T-cell (primary cell): ENCODE results near the gene AASDH. TPM values are rescaled to one million over a fixed set of nuclear protein-coding genes. Genes with fewer than 3 reads are reported as not detected.

Experiments used
- ATAC-seq, 4 experiments: fragments of 200-7000 bp in 3 of 4; fragments of 150-1000 bp in 1 of 4; cut with Tn5 transposase; replicated peaks in 1 of 4; 1 replicate in 3 of 4; 2 replicates in 1 of 4; pipeline ENCODE4 v1.10.0; 2021; ENCODE audit warnings: moderate library complexity in 3 of 4, mild to moderate bottlenecking in 2 of 4, moderate number of reproducible peaks in 1 of 4
- CTCF ChIA-PET, 2 donors: fragments of 300-600 bp; sonication (Branson Sonifier 250); formaldehyde crosslinking; loops; one replicate each; lab custom pipeline; 2022; ENCODE audit warnings: antibody characterized with exemption in 2 of 2; lab: Charles Lee
- POLR2A ChIA-PET, 2 donors: fragments of 300-600 bp; sonication (Branson Sonifier 250); formaldehyde crosslinking; loops; one replicate each; lab custom pipeline; 2022; ENCODE audit warnings: antibody characterized with exemption in 2 of 2; lab: Charles Lee
- DNase-seq, 35 experiments: peaks; one replicate each; pipeline versions ENCODE4 v3.0.0 to v3.0.0-alpha.2; 2013 to 2023
- H3K27ac ChIP-seq: one replicate; pipeline ENCODE4 v1.5.1; 2013; ENCODE audit warnings: low read length
- H3K27me3 ChIP-seq, 2 experiments: replicated peaks in 1 of 2; 1 replicate in 1 of 2; 2 replicates in 1 of 2; pipeline versions ENCODE4 v1.6.1 to v1.7.0; 2013; ENCODE audit warnings: low read length in 1 of 2, mixed read lengths in 1 of 2; ENCODE audit not compliant: control insufficient read depth in 2 of 2, insufficient read depth in 2 of 2; ENCODE audit errors: extremely low read depth in 1 of 2
- H3K36me3 ChIP-seq, 2 donors: 1 replicate in 1 of 2; 2 replicates in 1 of 2; pipeline versions ENCODE4 v1.6.1 to v1.7.0; 2013; ENCODE audit warnings: low read length in 1 of 2; ENCODE audit not compliant: control insufficient read depth in 2 of 2, insufficient read depth in 1 of 2; ENCODE audit errors: extremely low read depth in 1 of 2
- H3K4me1 ChIP-seq, 2 experiments: 1 replicate in 1 of 2; 2 replicates in 1 of 2; pipeline versions ENCODE4 v1.6.1 to v1.7.0; 2013; ENCODE audit warnings: low read length in 2 of 2, mixed read lengths in 1 of 2; ENCODE audit not compliant: insufficient read depth in 2 of 2, control insufficient read depth in 1 of 2; ENCODE audit errors: extremely low read depth in 1 of 2
- H3K4me3 ChIP-seq, 2 donors: 1 replicate in 1 of 2; 2 replicates in 1 of 2; pipeline versions ENCODE4 v1.5.1 to v1.7.0; 2013; ENCODE audit warnings: mild to moderate bottlenecking in 2 of 2, low read length in 1 of 2, moderate library complexity in 1 of 2; ENCODE audit not compliant: control insufficient read depth in 1 of 2; ENCODE audit errors: extremely low read depth in 1 of 2
- H3K9me3 ChIP-seq: 2 replicates; pipeline ENCODE4 v1.7.0; 2013
- H3K27ac Mint-ChIP-seq, 2 donors: one replicate each; pipeline ENCODE4 v1.8.0; 2020 to 2021; ENCODE audit warnings: mild to moderate bottlenecking in 2 of 2, mixed read lengths in 2 of 2
- H3K27me3 Mint-ChIP-seq, 2 donors: one replicate each; pipeline ENCODE4 v1.8.0; 2021 to 2022; ENCODE audit warnings: mixed read lengths in 2 of 2
- H3K36me3 Mint-ChIP-seq: one replicate; pipeline ENCODE4 v1.8.0; 2021; ENCODE audit warnings: mixed read lengths
- H3K4me1 Mint-ChIP-seq, 3 donors: one replicate each; pipeline ENCODE4 v1.8.0; 2020 to 2022; ENCODE audit warnings: mixed read lengths in 3 of 3, mild to moderate bottlenecking in 1 of 3
- H3K4me3 Mint-ChIP-seq, 3 donors: one replicate each; pipeline ENCODE4 v1.8.0; 2020 to 2022; ENCODE audit warnings: mild to moderate bottlenecking in 3 of 3, mixed read lengths in 3 of 3, moderate library complexity in 3 of 3
- H3K9me3 Mint-ChIP-seq, 3 donors: one replicate each; pipeline ENCODE4 v1.8.0; 2020 to 2022; ENCODE audit warnings: mixed read lengths in 3 of 3
- WGBS: methylation state at CpG from one replicate; pipeline ENCODE4 v1.1.5; 2013; ENCODE audit warnings: missing lambda C conversion rate; ENCODE audit not compliant: insufficient coverage; 5-methylcytosine and 5-hydroxymethylcytosine counted together
- total RNA-seq, 35 experiments: library from RNA in 6 of 35; stranded (reverse) in 6 of 35; fragments of 120-200 nt in 1 of 35; gene quantifications; one replicate each; pipeline versions ENCODE4 v1.2.1 to v1.2.4 and lab custom pipeline; 2013 to 2026

Gene AASDH
- total RNA-seq, 5 donors from 2014 or later (not counting 1 experiment from before 2014, with no cell fraction given), result 13.3 to 17.7 (median 16.0) TPM

DNA sequence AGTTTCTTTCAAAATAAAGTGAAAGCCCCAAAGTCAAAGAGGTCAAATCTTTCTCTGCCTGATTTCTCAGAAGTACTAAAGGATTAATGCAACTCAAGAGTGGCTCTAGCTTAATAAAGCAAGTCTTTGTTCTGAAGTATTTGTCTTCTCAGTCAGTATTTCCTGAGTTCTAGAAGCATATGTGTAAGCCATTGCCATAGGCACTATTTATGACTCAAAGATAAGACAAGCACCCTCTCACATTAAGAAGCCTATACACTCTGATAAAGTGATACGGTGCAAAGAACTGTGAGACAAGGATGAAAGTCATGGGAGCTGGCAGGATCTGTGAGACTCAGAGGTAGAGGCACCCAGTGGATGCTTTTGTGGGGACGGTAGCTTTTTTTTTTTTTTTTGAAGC is 60.9 kb downstream of the AASDH start:
- DNase-seq (no peak), ATAC-seq (no peak)
- POLR2A ChIA-PET, result no interaction called here
- peaks cover 0 to 4% of the 10 kb centered on the region in 2 experiments for H3K27me3 ChIP-seq
- H3K9me3 ChIP-seq, result no peaks in the 10 kb centered on the region
- H3K9me3 Mint-ChIP-seq, result no peaks in the 10 kb centered on the region
- no peaks in the 10 kb centered on the region for H3K36me3 ChIP-seq
- no peaks in the 10 kb centered on the region for H3K27me3 Mint-ChIP-seq
- no peaks in the 10 kb centered on the region for H3K4me1 Mint-ChIP-seq
- H3K36me3 Mint-ChIP-seq, result no peaks in the 10 kb centered on the region
- H3K4me3 ChIP-seq, result no peak overlapping the region
- WGBS, result no CpG with 5 or more reads among the region's 2 CpGs
- H3K27ac ChIP-seq, result no peak overlapping the region
- H3K4me3 Mint-ChIP-seq, result no peak overlapping the region
- CTCF ChIA-PET, result interaction anchor here (0.7 kb wide), 2 partner anchors 198 to 883 kb away, joined by 3 to 4 read pairs; no protein-coding TSS in a partner anchor
- no peak overlapping the region for H3K27ac Mint-ChIP-seq
- no peaks in the 10 kb centered on the region for H3K4me1 ChIP-seq

DNA sequence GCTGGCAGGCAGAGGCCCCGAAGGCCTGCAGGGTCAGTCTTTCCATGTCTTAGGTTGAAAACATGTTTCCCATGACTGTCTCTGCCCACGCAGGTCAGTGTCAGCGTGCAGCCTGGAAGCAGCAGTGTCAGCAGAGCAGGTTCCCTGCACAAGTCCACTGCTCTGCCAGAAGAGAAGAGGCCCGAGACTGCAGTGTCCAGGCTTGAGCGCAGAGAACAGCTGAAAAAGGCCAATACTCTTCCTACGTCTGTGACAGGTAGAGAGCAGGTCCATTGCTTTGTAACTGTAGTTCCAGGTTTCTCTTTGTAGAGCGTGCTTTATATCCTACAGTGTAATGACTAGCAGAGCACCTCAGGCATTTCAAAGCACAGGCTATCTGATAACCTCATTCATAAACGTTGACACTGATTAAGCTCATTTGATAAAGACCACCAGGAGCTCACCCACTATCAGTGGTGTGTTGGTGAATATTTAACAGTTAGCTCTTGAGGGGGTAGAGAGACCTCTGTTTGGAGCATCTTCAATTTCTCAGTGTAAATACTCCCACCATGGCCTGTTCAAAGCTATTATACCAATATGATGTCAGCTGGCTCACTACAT is 63.2 kb downstream of the AASDH start:
- H3K4me1 Mint-ChIP-seq, result no peaks in the 10 kb centered on the region
- no peaks in the 10 kb centered on the region for H3K9me3 Mint-ChIP-seq
- Histone ChIP-seq H3K36me3 (no peaks in the 10 kb centered on the region), H3K4me1 (no peaks in the 10 kb centered on the region), H3K9me3 (no peaks in the 10 kb centered on the region), H3K4me3 (no peak overlapping the region), H3K27me3 (peaks cover 0 to 5% of the 10 kb centered on the region in 2 experiments), H3K27ac (no peak overlapping the region)
- 90% methylated on average over 7 of the region's 8 CpGs for WGBS
- H3K4me3 Mint-ChIP-seq, result no peak overlapping the region
- POLR2A ChIA-PET, result no interaction called here
- no peaks in the 10 kb centered on the region for H3K27me3 Mint-ChIP-seq
- H3K27ac Mint-ChIP-seq, result no peak overlapping the region
- CTCF ChIA-PET, result no interaction called here
- ATAC-seq (no peak), DNase-seq (no peak)
- H3K36me3 Mint-ChIP-seq, result no peaks in the 10 kb centered on the region

GRCh38 chr4:56323327-56323726 is 64.0 kb downstream of the AASDH start:
- Mint-ChIP-seq H3K27me3 (no peaks in the 10 kb centered on the region), H3K36me3 (no peaks in the 10 kb centered on the region), H3K4me1 (no peaks in the 10 kb centered on the region), H3K27ac (no peak overlapping the region), H3K9me3 (no peaks in the 10 kb centered on the region), H3K4me3 (no peak overlapping the region)
- ATAC-seq (no peak), DNase-seq (no peak)
- no peak overlapping the region for H3K27ac ChIP-seq
- WGBS, result 95% methylated on average over 7 of the region's 10 CpGs
- no peaks in the 10 kb centered on the region for H3K36me3 ChIP-seq
- no peaks in the 10 kb centered on the region for H3K9me3 ChIP-seq
- CTCF ChIA-PET, result no interaction called here
- no peak overlapping the region for H3K4me3 ChIP-seq
- peaks cover 0 to 5% of the 10 kb centered on the region in 2 experiments for H3K27me3 ChIP-seq
- POLR2A ChIA-PET, result no interaction called here
- no peaks in the 10 kb centered on the region for H3K4me1 ChIP-seq

DNA sequence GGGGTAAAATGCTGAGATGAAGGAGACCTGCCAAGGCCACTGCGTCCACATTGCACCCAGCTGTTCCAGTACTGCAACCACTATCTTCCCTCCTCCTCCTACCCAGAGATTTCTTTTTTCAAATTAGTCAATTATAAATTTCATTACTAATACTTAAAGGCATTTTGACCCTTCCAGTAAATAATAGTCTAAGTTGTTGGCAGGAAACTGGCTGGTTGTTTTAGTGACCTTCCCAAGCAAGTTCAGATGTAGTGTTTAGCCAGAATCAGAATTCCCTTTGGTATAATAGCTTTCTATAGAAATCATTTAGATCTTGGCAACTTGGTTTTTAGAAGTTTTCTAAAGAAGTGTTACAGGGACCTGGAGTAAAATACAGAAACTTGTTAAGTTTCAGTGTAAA is 66.0 kb downstream of the AASDH start:
- H3K4me3 Mint-ChIP-seq, result no peak overlapping the region
- no peak overlapping the region for H3K27ac Mint-ChIP-seq
- no peak overlapping the region for H3K27ac ChIP-seq
- H3K4me1 Mint-ChIP-seq, result no peaks in the 10 kb centered on the region
- H3K4me3 ChIP-seq, result no peak overlapping the region
- DNase-seq, result no peak
- no CpG with 5 or more reads among the region's 1 CpG for WGBS
- peaks cover 0 to 7% of the 10 kb centered on the region in 2 experiments for H3K27me3 ChIP-seq
- POLR2A ChIA-PET, result no interaction called here
- no peak for ATAC-seq
- H3K4me1 ChIP-seq, result no peaks in the 10 kb centered on the region
- no peaks in the 10 kb centered on the region for H3K9me3 ChIP-seq
- no peaks in the 10 kb centered on the region for H3K36me3 ChIP-seq
- H3K9me3 Mint-ChIP-seq, result no peaks in the 10 kb centered on the region
- H3K36me3 Mint-ChIP-seq, result no peaks in the 10 kb centered on the region
- CTCF ChIA-PET, result no interaction called here
- H3K27me3 Mint-ChIP-seq, result no peaks in the 10 kb centered on the region

- no peak overlapping the region for H3K4me3 Mint-ChIP-seq
These were observed 67.0 kb downstream of the AASDH start for GRCh38 chr4:56320293-56320692.

GRCh38 chr4:56318555-56318954 is 68.7 kb downstream of the AASDH start:
- H3K27ac Mint-ChIP-seq, result no peak overlapping the region
- ATAC-seq (no peak), DNase-seq (no peak)
- Histone ChIP-seq H3K27ac (no peak overlapping the region), H3K36me3 (no peaks in the 10 kb centered on the region), H3K9me3 (no peaks in the 10 kb centered on the region), H3K4me3 (no peak overlapping the region), H3K4me1 (no peaks in the 10 kb centered on the region), H3K27me3 (peaks cover 0 to 4% of the 10 kb centered on the region in 2 experiments)
- no peaks in the 10 kb centered on the region for H3K36me3 Mint-ChIP-seq
- H3K27me3 Mint-ChIP-seq, result no peaks in the 10 kb centered on the region
- H3K4me3 Mint-ChIP-seq, result no peak overlapping the region
- H3K4me1 Mint-ChIP-seq, result no peaks in the 10 kb centered on the region
- ChIA-PET POLR2A (no interaction called here), CTCF (no interaction called here)
- no peaks in the 10 kb centered on the region for H3K9me3 Mint-ChIP-seq
- WGBS, result 100% methylated on average over 1 of the region's 1 CpG

More at GRCh38 chr4:56320293-56320692, 67.0 kb downstream of the AASDH start:
- no peaks in the 10 kb centered on the region for H3K27me3 Mint-ChIP-seq
- H3K27ac Mint-ChIP-seq, result no peak overlapping the region
- ATAC-seq, result no peak
- ChIA-PET POLR2A (no interaction called here), CTCF (no interaction called here)
- no peak overlapping the region for H3K4me3 ChIP-seq
- H3K27me3 ChIP-seq, result peaks cover 0 to 7% of the 10 kb centered on the region in 2 experiments
- no peak for DNase-seq
- H3K9me3 ChIP-seq, result no peaks in the 10 kb centered on the region
- no peaks in the 10 kb centered on the region for H3K36me3 ChIP-seq
- no CpG with 5 or more reads among the region's 5 CpGs for WGBS
- no peaks in the 10 kb centered on the region for H3K9me3 Mint-ChIP-seq
- no peaks in the 10 kb centered on the region for H3K36me3 Mint-ChIP-seq
- H3K4me1 ChIP-seq, result no peaks in the 10 kb centered on the region
- H3K4me1 Mint-ChIP-seq, result no peaks in the 10 kb centered on the region
- no peak overlapping the region for H3K27ac ChIP-seq

GRCh38 chr4:56317749-56318148 is 69.5 kb downstream of the AASDH start:
- no peaks in the 10 kb centered on the region for H3K4me1 ChIP-seq
- Mint-ChIP-seq H3K27me3 (no peaks in the 10 kb centered on the region), H3K36me3 (no peaks in the 10 kb centered on the region), H3K9me3 (no peaks in the 10 kb centered on the region), H3K27ac (no peak overlapping the region), H3K4me1 (no peaks in the 10 kb centered on the region), H3K4me3 (no peak overlapping the region)
- CTCF ChIA-PET, result no interaction called here
- ATAC-seq (no peak), DNase-seq (no peak)
- H3K36me3 ChIP-seq, result no peaks in the 10 kb centered on the region
- H3K9me3 ChIP-seq, result no peaks in the 10 kb centered on the region
- peaks cover 0 to 4% of the 10 kb centered on the region in 2 experiments for H3K27me3 ChIP-seq
- POLR2A ChIA-PET, result no interaction called here
- no peak overlapping the region for H3K4me3 ChIP-seq
- no peak overlapping the region for H3K27ac ChIP-seq
